T1000 (cell line): Measurements from ENCODE around the gene NT5DC3.
A peak's percentile ranks its signal among the peaks of the same experiment; 100 is the strongest.

ENCODE experiments used
- DNase-seq: peaks from one replicate; lab custom pipeline; 2025; ENCODE audit warnings: mixed read lengths; lab: John Stamatoyannopoulos, UW

The NT5DC3 gene

DNA sequence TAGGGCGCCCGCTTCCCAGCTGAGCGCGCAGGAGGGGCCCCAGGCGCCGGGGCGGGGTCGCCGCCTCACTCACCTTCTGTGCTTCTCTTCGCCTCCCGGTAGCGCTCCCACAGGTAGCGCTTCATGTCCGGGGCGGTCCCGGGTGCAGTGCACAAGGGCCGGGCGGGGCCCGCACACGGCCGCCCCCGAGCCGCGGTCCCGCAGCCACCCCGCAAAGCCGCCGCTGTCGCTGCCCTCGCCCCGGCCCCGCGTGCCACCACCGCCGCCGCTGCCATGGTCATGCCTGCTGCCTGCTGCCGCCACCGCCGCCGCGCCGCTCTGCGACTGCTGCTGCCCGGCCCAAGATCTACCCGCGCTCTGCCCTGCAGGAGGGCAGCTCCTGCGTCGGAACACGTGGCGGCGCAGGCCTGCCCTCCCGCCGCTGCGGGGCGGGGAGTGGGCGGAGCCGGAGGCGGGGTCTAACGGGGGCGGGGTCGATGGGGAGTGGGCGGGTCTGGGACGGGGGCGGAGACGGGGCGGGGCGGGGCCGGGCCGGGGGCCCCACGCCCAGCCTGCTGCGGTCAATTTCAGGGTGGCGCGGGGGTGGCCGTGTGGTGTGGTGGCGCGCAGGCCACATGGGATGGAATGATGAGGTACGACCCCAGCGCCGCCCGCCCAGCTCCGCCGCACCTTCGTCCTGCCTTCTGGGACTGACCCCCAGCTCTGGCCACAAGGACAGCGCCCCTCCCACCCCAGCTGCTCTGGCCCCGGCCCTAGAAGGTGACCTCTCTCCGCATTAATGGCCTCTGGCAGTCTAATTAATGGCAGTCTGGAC is at the start of gene NT5DC3:
TSS of gene NT5DC3 (minus strand) at position 359 of the 814 bp plus-strand sequence. CDS start at position 281, 78 bp downstream.
- peak; percentile 76 for DNase-seq

DNA sequence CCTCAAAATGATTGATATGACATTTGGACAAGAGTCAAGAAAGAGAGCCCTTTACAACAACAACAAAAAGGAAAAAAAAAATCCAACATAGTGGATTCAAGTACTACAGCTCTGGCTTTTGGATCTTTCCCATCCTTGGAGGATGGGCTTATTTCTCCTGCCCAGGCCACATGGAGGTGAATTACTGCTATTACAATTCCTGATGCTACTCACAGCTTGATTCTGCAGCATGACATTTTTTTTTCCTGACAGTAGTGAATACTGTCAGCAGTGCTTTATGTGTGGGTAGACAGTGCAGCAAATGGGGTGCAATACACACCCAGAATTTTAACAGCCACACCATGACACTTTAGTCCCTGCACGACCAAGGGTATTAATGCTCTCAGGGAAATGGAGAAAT is 46.7 kb upstream of the NT5DC3 start:
- no peak for DNase-seq

DNA sequence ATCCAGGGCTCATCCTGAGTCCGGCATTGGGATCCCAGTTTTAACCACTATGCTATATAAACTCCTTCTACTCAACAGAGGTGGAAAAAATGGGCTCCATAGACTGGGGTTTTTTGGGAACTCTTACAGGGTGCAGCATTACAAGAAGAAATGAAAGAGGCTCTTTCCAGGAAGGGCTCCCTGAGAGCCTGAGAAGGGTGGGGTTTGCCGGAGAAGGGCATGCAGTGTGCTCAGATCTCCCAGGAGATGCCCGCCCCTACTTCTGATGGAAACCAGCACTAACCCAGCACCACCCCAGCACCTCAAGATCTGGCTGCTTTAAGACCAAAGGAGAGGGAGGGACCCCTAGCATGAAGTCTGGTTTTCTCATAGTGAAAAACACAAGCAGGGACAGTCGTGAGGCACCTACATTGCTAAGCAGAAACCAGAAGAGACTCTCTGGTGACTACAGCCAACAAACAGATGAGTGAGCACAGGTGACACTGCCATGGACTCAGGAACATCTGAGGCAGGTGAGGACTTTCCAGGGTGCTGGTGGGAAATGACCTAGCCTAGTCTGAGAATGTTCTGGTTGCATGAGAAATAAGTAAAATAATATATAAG is 45.3 kb upstream of the NT5DC3 start:
- DNase-seq: no peak

DNA sequence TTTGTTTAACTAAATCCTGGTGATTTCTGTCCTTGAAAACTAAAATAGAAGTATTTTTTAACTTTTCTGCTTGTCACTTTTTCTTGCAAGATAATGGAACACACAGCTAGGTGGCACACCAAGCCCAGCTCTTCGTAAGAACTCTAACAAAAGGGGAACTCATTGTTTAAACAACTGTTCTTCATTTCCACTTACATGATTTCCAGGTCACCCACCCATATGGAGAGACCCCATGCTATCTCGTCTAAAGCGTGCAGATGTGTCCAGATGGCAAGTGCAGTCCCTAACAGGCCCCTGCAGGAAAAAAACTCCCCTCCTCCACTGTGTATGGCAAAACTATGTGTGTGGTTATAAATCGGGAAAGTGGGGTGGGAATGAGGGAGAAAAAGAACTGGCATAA is 43.3 kb upstream of the NT5DC3 start:
- no peak for DNase-seq

DNA sequence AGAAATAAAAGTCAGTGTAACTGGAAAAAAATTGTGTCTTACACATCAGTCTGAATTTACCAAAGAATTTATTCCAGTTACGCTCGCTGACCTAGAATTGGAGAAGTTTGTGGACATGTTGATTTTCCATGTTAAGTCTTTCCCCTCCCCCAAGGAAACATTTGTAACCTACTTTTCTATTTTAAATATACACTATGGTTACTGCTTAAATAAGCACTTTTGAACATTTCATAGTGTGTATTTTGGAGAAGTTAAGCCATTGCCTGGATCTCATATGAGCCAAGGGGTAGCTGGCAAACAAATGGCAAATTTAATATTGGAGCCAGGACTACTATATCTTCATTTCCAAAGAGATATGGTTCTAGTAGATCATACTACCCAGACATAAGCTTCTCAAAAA is 42.9 kb upstream of the NT5DC3 start:
- DNase-seq: no peak

DNA sequence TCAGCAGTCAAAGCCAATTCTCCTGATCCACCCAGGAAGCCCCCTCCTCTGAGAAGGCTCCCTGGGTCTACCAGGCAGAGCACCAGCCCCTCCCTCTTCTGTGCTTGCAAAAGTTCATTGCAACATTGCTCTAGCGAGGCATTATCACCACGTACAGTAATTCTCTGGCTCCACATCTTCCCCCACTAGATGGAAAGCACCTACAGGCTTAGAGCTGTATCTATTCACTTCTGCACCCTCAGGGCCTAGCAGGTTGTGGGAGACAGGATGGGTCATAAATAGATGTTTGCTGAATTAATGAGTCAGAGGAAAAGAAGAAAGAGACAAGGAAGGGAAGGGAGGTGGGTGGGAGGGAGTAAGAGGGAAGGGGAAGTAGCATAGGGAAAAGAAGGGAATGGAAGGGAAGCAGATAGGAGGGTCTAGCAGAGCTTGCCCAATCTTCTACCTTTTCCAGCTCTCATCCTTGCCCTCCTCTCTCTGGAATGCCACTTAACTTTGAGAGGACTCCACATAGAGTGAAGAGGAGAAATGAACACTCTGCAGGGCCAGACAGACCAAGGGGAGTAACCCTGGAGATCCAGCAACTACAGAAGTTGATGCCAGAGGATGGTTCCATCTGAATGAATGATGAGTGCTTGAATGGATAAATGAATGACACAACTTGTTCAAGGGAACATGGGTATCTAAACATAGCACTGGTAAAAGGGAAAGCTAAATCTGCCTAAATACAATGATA is 42.0 kb upstream of the NT5DC3 start:
- no peak for DNase-seq

DNA sequence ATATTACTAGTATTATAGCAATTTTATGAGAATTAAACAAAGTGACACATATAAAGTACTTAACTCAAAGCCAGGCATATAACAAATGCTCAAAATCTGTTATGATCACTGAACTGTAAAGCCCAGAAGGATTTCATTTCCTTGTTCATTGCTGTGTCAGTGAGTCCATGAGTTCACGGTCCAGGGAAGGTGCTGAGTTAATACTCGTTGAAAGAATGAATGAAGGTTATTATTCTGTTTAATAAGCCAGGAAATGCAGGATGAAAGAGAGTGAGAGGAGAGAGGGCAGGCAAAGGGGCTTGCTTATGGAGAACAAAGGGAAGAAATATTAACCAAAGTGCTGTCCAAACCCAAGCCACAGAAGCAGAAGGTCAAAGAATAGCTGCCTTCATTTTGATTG is 40.2 kb upstream of the NT5DC3 start:
- no peak for DNase-seq

DNA sequence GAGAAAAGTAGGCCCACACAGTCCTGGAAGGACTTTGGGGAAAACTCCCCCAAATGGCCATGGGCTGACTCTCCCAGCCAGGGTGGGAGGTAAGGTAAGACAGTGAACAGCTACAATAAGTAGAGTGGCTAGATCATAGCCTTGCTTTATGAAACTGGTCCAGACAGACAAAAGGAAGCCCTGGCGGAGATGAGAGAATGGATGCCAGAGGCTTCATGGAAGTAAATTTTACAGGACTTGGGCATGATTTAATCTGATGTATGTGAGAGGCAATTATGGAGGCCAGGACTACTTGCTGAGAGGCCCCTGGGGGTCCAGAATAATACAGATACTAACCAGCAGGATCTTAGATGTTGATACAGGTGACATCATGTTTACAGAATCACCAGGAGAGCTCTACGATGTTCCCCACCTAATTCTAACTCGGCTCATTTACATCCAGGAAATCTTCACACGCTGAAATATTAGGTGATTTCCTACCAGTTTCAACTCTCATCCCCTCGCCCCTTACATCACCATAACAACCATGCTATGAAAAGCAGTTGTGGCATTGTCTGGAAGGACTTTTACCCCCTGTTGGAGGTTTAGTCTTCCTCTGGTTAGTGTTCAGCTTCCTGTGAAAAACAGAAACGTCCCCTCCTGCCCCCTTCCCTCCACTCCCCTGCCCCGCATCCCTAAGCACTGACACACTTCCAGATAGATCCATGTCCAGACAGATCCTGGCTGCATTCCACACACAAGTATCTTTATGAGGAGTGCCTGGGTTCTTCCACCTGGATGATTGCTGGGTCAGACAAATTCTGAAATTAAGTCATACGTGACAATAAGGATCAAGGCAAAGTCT is 39.5 kb upstream of the NT5DC3 start:
- DNase-seq: no peak

DNA sequence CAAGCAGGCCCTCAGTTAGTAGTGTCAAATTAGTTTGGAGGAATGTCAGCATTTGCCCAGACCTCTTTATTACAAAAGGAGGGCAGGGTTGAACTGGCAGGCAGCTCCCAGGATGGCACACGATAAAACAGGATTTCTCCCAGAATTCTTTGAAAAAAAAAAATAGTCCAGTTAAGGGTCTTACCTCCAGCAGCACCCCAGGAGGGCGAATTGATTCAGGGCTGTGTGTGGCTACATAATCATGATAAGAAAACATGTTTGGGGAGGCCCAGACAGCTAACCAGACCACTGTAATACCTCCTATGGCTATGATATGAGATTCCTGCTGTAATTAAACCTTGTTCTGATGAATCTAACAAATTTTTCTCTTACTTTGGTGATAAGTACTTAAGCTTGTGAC is 38.8 kb upstream of the NT5DC3 start:
- no peak for DNase-seq

DNA sequence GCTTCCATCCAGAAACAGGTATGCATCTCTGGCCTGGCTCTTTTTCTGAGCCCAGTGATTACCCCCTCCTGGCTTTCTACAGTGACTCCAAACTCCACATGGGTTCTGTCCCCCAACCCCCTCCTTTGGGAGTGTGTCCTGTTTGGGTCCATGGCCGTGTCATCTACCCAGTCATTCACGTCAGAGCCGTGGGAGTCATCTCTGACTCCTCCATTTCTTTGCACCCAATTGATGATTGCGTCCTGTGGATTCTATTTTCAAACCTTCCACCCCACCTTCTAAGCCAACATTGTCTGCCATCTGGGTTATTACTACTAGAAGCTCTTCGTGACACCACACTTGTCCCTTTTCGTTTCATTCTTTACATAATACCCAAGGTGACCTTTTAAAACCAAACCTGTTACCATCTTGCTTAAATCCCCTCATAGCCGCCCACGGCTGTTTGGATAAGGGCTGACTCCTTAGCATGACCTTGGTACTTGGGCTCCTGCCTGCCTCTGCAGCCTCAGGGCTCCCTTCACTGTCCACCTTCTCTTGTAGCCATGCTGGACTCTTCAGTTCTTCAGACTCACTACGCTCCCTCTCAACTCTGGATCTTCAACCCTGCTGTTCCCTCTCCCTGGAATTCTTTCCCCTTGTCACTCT is 38.1 kb upstream of the NT5DC3 start:
- no peak for DNase-seq

DNA sequence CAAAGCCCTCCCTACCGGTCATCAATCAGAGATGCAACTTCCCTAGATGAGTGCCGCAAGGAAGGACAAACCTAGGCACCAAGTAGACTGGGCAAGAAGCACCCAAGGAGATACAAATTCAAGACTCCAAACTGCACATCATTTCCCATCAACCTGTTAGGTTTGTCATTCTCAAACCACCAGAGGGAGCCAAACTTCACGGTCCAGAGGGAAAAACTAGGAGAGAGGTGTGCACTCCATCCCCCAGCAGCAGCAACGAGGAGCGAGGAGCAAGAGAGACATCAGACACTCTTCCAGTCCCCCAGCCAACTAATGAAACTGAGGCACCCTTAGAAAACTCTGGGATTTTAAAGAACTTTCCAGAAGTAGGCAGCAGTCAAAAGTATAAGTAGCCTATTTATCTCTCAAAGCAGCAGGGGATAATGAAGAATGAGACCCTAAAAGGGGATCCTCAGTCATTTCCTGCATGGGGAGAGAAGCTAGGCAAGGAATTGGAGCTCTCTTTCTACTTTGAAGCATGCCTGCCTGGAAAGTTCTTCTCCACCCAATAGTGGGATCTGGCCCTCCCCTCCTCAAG is 37.0 kb upstream of the NT5DC3 start:
- DNase-seq: peak; percentile 27

DNA sequence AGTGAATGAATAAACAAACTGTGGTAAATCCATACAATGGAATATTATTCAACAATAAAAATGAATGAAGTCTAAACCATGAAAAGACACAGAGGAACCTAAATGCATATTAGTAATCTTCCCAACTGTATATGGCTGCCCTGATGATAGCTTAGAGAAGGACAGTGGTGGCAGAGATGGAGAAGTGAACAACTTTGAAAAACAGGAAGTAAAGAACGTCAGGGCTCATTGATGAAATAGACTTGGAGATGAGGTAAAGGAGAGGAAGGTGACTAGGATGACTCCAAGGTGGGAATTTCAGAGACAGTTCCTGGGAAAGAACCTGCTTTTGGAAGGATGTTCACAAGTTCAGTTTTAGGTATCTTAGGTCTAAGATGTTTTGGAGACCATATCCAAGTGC is 36.3 kb upstream of the NT5DC3 start:
- DNase-seq: no peak

DNA sequence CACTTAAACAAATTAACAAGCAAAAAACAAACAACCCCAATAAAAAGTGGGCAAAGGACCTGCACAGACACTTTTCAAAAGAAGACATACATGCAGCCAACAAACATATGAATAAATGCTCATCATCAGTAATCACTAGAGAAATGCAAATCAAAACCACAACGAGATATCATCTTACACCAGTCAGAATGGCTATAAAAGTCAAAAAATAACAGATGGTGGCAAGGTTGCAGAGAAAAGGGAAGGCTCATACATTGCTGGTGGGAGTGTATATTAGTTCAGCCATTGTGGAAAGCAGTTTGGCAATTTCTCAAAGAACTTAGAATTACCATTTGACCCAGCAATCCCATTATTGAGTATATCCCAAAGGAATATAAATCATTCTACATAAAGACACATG is 34.6 kb upstream of the NT5DC3 start:
- DNase-seq: no peak

DNA sequence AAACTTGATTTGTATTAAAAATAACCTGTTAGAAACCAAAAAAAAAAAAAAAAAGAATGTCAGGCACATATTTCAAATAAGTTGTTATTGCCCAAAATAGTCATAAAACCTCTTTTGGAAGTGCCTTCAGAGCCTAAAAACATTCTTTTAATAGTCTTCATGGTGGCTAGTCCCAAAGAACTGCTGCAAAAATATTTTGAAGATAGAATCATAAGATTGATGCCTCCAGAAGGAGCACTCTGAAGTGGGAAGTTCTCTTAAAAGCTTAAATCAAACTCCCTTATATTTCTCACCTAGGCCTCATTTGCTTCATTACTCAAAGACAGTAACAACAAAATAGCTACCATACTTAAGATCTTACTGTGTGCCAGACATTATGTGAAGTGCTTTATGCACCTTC is 27.2 kb upstream of the NT5DC3 start:
- DNase-seq: no peak

DNA sequence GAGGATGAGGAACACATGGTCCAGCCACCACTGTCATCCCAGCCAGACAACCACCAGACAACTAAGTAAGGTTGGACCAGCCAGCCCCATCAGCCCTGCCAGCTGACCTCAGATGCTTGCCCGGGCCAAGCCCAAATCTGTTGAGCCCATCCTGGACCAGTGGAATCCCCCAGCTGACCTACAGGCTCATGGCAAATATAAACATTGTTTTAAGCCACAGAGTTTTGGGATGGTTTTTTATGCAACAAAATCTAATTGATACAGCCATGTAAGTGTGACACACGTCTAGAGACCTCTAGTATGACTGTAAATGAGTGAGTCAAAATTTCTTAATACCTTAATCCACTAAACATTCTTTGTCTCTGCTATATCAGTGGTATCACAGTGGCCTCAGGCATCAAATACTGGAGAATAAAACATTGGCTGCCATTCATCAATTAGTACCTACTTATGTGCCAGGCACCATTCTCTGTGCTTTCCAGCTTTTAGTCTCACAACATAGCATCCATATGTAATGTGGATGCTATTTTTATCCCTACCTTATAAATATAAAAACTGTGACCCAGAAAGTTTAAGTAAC is 24.2 kb upstream of the NT5DC3 start:
- no peak for DNase-seq

DNA sequence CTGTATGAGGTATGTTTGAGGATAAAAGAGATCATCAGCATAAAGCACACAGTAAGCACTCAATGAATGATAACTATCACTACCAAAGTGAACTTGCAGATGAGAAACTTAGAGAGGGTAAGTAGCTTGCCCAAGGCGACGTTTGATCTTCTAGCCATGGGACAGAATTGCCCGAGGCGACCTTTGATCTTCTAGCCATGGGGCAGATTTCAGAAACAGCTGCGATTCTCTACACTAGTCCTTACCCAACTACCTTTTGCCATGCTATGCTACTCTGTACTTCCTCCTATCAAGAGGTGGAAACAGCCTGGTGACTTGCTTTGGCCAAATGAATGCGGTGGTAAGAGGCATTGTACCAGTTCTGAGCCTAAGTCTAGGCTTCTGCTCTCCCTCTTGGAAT is 23.7 kb upstream of the NT5DC3 start:
- no peak for DNase-seq

DNA sequence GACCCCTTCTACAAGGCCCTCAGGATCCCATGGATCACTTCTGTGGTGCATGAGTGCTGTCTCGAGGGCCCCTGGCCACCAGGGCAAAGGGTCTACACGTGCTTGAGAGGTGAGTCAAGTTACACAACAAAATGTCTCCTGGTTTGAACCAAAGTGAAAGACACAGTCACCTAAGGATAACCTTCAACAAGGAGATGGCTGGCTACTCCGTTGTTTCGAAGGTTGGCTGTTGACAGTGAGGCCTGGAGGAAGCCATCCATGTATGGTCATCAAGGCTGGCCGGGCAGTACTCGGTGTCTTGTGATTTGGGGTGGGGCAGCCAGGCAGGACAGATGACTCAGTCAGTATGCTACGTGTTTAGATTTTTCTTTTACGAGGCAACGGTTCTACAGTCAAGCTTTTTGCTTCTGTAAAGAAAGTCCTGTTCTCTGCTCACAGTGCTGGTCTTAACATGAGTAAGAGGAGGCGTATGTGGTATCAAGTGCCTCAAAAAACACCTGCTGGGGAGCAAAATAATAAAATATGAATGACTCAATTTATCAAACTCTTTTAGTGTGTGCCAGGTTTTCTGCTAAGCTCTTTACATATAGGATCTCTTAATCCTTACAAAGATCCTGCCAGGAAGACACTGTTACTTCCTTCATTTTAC is 18.0 kb upstream of the NT5DC3 start:
- DNase-seq: peak; percentile 61

DNA sequence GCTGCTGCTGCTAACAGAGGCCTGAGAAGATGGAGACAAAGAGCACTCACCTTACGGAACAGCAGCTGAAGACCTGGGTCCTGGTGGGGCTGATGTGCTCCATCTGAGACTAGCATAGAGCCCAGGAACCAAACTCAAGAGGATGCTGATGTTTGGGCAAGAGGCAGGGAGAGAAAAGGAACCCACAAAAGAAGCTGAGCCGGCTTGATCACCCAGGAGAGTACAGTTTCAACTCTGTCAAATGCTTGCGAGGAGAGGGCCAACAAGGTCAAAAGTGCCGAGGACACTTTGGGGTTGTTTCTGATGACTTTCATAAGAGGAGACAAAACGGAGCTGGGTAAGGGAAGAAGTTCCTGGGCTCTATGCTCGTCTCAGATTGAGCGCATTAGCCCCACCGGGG is 17.3 kb upstream of the NT5DC3 start:
- no peak for DNase-seq

DNA sequence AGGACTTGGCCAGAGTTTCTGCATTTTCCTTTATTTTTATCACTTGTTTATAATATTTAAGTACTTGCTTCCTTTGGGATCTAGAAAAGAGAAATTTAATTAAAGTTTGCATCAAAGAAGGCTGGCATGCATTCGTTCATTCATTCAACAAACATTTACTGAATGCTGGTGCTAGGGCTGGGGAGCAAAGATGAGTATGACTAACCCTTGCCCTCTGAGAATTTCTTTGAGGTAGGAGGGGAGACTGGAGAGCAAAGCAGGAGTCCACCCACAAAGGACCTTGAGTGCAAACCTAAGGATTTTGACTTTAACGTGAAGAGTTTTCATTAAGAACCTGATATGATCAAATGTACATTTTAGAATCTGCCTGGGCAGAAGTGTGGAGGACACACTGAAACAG is 16.1 kb upstream of the NT5DC3 start:
- DNase-seq: no peak

DNA sequence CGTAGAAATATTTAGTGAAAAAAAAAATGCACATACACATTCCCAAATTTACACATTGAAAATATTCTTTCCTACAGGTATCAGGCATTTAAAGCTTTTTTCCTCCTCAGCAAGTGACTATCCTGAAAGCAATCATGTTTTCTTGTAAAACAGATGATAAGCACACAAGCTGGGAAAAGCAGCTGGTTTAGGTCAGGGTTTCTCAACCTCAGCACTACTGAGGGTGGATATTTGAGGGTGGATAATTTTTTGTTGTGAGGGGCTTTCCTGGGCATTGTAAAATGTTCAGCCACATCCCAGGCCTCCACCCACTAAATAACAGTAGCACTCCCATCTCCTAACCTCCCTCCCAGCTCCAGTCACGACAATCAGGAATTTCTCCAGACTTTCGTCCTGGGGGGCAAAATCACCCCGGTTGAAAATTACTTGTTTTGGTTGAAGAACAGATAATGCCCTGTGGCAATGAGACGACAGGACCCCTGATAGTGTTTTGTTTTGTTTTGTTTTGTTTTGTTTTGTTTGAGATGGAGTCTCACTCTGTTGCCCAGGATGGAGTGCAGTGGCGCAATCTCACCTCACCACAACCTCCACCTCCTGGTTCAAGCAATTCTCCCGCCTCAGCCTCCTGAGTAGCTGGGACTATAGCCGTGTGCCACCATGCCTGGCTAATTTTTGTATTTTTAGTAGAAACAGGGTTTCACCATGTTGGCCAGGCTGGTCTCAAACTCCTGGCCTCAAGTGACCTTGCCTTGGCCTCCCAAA is 15.0 kb upstream of the NT5DC3 start:
- no peak for DNase-seq
